ENCODE data around the gene PGS1. TPM values are rescaled to one million over a fixed set of nuclear protein-coding genes. Genes with fewer than 3 reads are reported as not detected.

PGS1 gene
- total RNA-seq, 1 experiment from 2014 or later, result 26.8 TPM

- DNase-seq (ENCODE audit: low read depth), result no peak
These were observed 9.8 kb downstream of the PGS1 start for GRCh38 chr17:78387977-78388941.

GRCh38 chr17:78390241-78391050, 12.0 kb downstream of the PGS1 start:
- peak; percentile 92 for DNase-seq (ENCODE audit: low read depth)

GRCh38 chr17:78391051-78391431, 12.6 kb downstream of the PGS1 start:
- no peak for DNase-seq (ENCODE audit: low read depth)

DNA sequence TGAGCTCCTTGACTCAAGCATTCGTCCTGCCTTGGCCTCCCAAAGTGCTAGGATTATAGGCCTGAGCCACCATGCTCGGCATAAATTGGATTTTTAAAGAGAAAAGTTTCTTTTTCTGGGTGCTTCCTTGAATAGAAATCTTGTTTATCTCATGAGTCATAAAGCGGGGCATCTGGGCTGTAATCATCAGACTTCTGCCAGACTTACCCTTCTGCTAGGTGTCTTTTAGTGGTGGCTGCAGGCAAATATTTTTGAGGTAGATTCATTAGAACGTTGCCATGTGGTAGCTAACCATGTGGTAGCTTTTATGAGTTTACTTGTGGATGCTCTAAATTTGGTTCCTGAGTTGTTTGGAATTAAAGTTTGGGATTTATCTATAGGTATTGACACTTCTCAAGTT, 13.4 kb downstream of the PGS1 start:
- DNase-seq (ENCODE audit: low read depth), result peak; percentile 59

GRCh38 chr17:78392295-78392694, 13.8 kb downstream of the PGS1 start:
- no peak for DNase-seq (ENCODE audit: low read depth)

DNA sequence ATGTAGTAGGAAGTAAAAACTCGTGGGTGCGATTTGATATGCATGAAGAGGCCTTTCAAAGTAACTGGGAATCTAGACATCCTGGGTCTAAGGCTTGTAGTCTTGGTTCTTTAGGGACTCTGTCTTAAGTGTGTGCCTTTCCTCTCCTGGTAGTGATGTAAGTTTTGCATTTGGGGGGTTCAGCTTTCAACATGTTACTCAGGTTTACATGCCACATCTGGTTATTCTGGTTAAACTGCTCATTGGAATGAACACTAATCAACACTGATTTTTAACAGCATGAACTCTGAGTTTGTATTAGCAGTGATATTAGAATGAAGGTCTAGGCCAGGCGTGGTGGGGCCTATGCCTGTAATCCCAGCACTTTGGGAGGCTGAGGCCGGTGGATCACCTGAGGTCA, 15.1 kb downstream of the PGS1 start:
- no peak for DNase-seq (ENCODE audit: low read depth)

DNA sequence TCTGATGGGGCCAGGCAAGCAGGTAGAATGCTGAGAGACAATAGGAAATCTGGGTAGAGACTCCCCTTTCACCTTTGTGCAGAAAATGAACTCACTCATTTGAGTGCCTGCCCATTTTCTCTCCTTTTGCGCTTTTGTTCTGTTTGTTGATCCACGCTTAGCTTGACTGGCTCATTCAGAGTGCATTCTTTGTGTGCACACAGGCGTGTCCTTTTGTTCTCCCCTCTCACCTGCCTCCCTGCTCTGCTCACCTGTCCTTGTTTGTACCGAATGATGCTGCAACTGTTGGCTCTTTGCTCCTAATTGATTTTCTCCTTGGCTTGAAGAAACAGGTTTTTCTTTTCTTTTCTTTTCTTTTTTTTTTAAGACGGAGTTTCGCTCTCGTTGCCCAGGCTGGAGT, 15.8 kb downstream of the PGS1 start:
- DNase-seq (ENCODE audit: low read depth), result no peak

DNA sequence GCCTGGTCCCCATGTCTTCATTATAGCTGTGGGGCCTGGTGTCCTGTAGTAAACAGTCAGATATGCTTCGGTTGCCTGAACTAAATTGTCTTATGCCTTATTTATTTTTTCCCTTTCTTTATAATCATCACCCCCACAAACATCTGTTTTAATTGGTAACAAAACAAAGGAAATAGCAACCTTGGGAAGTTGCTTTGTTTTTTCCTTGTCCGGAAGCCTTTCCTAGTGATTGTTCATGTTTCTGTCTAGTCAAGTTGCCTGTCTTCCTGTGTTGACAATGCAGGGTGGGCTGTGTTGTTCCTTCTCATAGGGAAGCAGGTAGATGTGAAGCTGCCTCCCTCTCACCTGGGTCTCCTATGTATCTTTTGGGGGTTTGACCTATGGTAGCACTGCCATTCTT, 16.7 kb downstream of the PGS1 start:
- DNase-seq (ENCODE audit: low read depth), result no peak

DNA sequence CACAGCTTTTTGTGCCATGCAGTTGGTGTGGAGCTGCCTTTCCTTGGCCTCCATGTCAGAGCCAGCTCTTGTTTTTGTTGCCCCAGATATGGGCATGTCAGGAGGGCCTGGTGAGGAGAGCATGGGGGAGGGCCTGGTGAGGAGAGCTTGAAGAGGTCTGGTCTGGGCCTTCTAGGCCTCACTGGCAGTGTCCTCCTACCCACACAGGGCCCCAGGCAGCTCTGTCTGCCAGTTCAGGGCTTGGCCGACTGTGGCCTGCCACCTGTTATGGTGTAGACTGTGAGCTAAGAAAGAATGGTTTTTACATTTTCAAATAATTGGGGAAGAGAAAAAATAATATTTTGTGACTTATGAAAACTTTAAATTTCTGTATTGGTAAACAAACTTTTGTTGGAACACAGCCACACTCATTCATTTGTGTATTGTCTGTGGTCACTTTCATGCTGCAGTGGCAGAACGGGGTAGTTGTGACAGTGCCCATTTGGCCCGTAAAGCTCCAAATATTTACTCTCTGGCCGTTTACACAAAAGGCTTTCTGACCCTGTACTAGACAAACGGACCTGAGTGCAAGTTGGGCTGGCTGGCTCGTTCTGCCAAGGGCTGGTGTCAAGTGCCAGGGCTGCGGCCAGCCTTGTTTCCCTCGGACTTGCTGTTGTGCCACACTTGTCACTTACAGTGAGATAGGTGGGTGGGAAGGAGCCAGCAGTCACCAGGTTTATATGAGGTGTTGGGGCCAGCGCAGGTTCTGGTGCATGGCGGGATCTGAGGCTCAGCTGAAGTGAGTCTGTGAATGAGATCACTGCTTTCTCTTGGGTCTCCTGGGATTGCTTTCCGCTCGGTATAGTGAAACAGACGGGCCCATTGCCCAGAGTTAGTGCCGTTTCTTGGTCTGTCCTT, 18.2 kb downstream of the PGS1 start:
- DNase-seq (ENCODE audit: low read depth), result no peak

- DNase-seq (ENCODE audit: low read depth), result no peak
These were observed 19.2 kb downstream of the PGS1 start for GRCh38 chr17:78397681-78398101.

DNA sequence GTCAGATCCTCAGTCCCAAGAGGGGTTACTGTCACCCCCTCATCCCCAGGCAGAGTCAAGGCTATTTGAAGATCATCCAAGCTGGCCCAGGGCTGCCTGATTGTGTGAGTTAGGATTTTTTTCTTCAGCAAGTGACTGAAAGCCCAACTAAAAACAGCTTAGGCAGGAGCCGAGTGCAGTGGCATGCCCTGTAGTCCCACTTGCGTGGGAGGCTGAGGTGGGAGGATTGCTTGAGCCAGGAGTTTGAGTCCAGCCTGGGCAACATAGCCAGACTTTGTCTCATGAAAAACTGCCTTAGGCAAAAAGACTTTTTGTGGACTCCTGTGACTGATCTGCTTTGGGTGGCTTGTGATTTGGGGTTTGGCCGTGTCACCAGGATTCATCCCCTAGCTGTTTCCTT, 19.9 kb downstream of the PGS1 start:
- DNase-seq (ENCODE audit: low read depth), result no peak

GRCh38 chr17:78399028-78399692, 20.7 kb downstream of the PGS1 start:
- no peak for DNase-seq (ENCODE audit: low read depth)

DNA sequence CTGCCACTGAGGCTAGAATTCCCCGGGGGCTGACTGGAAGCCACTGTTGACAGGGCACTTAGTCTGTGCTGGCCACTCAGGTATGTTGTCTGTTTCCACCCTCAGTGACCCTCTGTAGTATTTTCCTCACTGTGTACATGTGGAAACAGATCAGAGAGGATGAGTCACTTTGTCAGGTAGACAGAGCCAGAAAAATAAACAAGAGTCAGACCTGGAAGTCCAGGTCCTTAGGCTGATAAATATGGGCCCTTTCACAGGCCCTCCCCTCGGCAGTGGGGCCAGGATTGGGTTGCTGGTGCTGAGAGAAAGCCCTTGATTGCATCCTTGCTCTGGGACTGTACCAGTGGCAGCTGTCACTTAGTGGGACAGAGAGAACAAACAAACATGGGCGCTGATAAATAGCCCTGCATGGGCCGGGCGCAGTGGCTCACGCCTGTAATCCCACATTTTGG, 21.3 kb downstream of the PGS1 start:
- DNase-seq (ENCODE audit: low read depth), result no peak

DNA sequence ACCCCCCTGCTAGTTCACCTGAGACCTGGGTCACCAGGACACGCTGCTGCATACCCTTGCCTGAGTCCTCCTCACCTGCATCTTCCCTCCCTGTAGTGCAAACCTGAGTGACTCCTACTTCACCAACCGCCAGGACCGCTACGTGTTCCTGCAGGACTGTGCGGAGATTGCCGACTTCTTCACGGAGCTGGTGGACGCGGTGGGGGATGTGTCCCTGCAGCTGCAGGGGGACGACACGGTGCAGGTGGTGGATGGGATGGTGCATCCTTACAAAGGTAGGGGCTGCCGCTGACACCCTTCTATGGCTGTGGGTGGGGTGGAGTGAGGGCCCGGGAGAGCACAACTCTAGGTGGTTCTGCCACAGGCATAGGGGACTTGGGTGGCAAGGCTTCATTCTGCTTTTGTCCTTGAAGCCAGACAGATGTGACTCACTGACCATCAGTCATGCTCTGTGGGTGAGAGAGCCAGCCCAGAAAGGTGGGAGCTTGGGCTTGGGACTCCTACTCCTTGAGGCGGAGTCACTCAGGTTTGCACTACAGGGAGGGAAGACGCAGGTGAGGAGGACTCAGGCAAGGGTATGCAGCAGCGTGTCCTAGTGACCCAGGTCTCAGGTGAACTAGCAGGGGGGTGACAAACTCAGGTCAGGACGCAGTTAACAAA, 22.3 kb downstream of the PGS1 start:
- DNase-seq (ENCODE audit: low read depth), result peak; percentile 48

DNA sequence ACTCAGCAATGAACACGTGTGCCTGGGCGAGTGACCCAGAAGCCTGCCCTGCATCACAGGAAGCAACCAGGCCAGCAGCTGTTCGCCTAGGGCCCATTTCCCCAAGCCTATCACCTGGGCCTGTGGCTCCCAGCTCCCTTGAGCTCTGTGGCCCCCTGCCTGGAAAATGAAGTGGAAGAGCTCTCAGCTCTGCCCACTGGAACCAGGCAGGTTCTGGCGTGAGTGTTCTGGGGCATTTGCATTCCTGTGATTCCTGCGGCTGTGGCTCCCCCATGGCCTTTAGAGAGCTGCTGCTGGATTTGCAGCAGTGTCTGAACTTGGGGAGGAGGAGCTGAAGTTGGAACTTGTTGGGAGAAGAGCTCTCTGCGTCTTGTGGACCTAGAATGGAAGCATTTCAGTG, 22.8 kb downstream of the PGS1 start:
- peak; percentile 40 for DNase-seq (ENCODE audit: low read depth)

- no peak for DNase-seq (ENCODE audit: low read depth)
These were observed 23.4 kb downstream of the PGS1 start for GRCh38 chr17:78401891-78402290.

- no peak for DNase-seq (ENCODE audit: low read depth)
These were observed 25.4 kb downstream of the PGS1 start for GRCh38 chr17:78403822-78404221.

- no peak for DNase-seq (ENCODE audit: low read depth)
These were observed 27.9 kb downstream of the PGS1 start for GRCh38 chr17:78406396-78406795.

- DNase-seq (ENCODE audit: low read depth), result no peak
These were observed 28.5 kb downstream of the PGS1 start for GRCh38 chr17:78406920-78407319.

DNA sequence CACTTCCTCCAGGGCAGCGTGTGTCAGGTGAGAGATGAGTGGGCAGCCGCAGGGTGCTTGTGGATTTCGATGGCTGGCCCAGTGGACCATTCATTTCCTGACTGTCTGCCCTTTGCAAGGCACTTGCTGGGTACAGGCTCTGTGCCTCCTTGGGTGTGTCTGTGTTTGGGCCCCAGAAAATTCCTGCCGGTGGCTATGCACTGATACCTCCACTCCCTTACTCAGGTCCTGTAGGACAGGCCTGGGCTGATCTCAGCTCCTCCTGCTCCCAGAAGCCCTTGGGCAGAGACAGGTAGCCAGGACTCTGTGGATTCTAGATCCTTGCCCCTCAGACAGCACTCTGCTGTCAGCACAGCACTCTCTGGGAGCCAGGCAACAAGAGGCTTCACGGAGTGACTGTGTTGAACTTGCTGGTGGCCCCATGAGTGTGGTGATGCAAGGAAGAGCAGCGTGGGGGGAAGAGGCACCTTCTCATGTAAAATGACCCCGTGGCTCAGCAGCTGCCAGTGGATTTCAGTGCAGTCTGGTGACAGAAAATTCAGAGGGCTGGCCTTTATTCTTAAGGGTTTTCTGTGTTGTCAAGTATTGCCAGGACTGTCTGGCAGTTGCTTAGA, 29.0 kb downstream of the PGS1 start:
- no peak for DNase-seq (ENCODE audit: low read depth)

Data from Daoy (cell line).